ENCODE measurements around the gene DCTPP1. TPM values are rescaled to one million over a fixed set of nuclear protein-coding genes. Genes with fewer than 3 reads are reported as not detected.

Gene DCTPP1
- total RNA-seq, 4 donors from 2014 or later, result 11.8 to 32.6 (median 17.8) TPM

- intact Hi-C loops (cut with DNase I; ENCODE audit: low total_unique reads) (no loop called here), in situ Hi-C loops (cut with MboI; ENCODE audit: low sequenced_read_pairs in 4 of 4) (loop anchor here in 1 of 4 donors (25.0 kb wide), 1 partner anchor 209 kb away; no protein-coding TSS in a partner anchor)
- no peak for DNase-seq
- ATAC-seq, result no peak
- Histone ChIP-seq H3K4me3 (no peak overlapping the region), H3K9me3 (no peaks in the 10 kb centered on the region), H3K27me3 (no peaks in the 10 kb centered on the region), H3K27ac (no peak overlapping the region), H3K4me1 (peaks cover 12 to 13% of the 10 kb centered on the region in 2 donors), H3K36me3 (peaks cover 0 to 24% of the 10 kb centered on the region in 2 donors)
- TF ChIP-seq, protein P1, sequence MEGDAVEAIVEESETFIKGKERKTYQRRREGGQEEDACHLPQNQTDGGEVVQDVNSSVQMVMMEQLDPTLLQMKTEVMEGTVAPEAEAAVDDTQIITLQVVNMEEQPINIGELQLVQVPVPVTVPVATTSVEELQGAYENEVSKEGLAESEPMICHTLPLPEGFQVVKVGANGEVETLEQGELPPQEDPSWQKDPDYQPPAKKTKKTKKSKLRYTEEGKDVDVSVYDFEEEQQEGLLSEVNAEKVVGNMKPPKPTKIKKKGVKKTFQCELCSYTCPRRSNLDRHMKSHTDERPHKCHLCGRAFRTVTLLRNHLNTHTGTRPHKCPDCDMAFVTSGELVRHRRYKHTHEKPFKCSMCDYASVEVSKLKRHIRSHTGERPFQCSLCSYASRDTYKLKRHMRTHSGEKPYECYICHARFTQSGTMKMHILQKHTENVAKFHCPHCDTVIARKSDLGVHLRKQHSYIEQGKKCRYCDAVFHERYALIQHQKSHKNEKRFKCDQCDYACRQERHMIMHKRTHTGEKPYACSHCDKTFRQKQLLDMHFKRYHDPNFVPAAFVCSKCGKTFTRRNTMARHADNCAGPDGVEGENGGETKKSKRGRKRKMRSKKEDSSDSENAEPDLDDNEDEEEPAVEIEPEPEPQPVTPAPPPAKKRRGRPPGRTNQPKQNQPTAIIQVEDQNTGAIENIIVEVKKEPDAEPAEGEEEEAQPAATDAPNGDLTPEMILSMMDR (IDR thresholded peaks at IDR 0.05 in 4 of 5, conservative IDR thresholded peaks at IDR 0.05 in 1 of 5), result no peak
- TF ChIP-seq POLR2A (IDR thresholded peaks at IDR 0.05), result no peak
Observed at GRCh38 chr16:30428055-30428454, 1.8 kb downstream of the DCTPP1 start.

GRCh38 chr16:30421010-30421409 is 8.8 kb downstream of the DCTPP1 start:
- Histone ChIP-seq H3K4me3 (no peak overlapping the region), H3K36me3 (peaks cover 0 to 32% of the 10 kb centered on the region in 2 donors), H3K9me3 (no peaks in the 10 kb centered on the region), H3K4me1 (peaks cover 6 to 8% of the 10 kb centered on the region in 2 donors), H3K27ac (no peak overlapping the region), H3K27me3 (no peaks in the 10 kb centered on the region)
- ATAC-seq, result no peak
- in situ Hi-C loops (cut with MboI; ENCODE audit: low sequenced_read_pairs in 4 of 4) (loop anchor here in 2 of 4 donors (25.0 kb wide), 2 partner anchors 309 to 359 kb away; partner anchors contain the start of genes ALDOA (in 1 of the 2), GDPD3 (in 1 of the 2) and MAPK3 (in 1 of the 2)), intact Hi-C loops (cut with DNase I; ENCODE audit: low total_unique reads) (no loop called here)
- DNase-seq, result no peak
- TF ChIP-seq POLR2A (IDR thresholded peaks at IDR 0.05), result no peak
- TF ChIP-seq, protein P1 (IDR thresholded peaks at IDR 0.05 in 4 of 5, conservative IDR thresholded peaks at IDR 0.05 in 1 of 5), result no peak

GRCh38 chr16:30418350-30419181 is 11.3 kb downstream of the DCTPP1 start:
- peak overlapping the region; percentile 60 to 77 (median 66) for H3K4me3 ChIP-seq
- ATAC-seq (no peak), DNase-seq (no peak)
- H3K4me1 ChIP-seq, result peaks cover 8 to 14% of the 10 kb centered on the region in 2 donors
- H3K36me3 ChIP-seq, result peaks cover 0 to 23% of the 10 kb centered on the region in 2 donors
- intact Hi-C loops (cut with DNase I; ENCODE audit: low total_unique reads) (loop anchor here (10.0 kb wide), 1 partner anchor 354 kb away; the partner anchor contains the start of gene ALDOA), in situ Hi-C loops (cut with MboI; ENCODE audit: low sequenced_read_pairs in 4 of 4) (loop anchor here in 2 of 4 donors (25.0 kb wide), 2 partner anchors 306 to 356 kb away; partner anchors contain the start of genes ALDOA (in 1 of the 2), GDPD3 (in 1 of the 2) and MAPK3 (in 1 of the 2))
- H3K27ac ChIP-seq, result peak overlapping the region; percentile 93 to 99 (median 96)
- no peaks in the 10 kb centered on the region for H3K9me3 ChIP-seq
- H3K27me3 ChIP-seq, result no peaks in the 10 kb centered on the region
- TF ChIP-seq POLR2A (IDR thresholded peaks at IDR 0.05), result no peak
- TF ChIP-seq, protein P1 (IDR thresholded peaks at IDR 0.05 in 4 of 5, conservative IDR thresholded peaks at IDR 0.05 in 1 of 5), result no peak

GRCh38 chr16:30417529-30418349 is 12.1 kb downstream of the DCTPP1 start:
- Histone ChIP-seq H3K27ac (peak overlapping the region; percentile 93 to 99 (median 96)), H3K9me3 (no peaks in the 10 kb centered on the region), H3K36me3 (peaks cover 0 to 19% of the 10 kb centered on the region in 2 donors), H3K4me3 (peak overlapping the region; percentile 60 to 77 (median 66)), H3K4me1 (peaks cover 8 to 14% of the 10 kb centered on the region in 2 donors), H3K27me3 (no peaks in the 10 kb centered on the region)
- in situ Hi-C loops (cut with MboI; ENCODE audit: low sequenced_read_pairs in 4 of 4) (loop anchor here in 2 of 4 donors (25.0 kb wide), 2 partner anchors 305 to 355 kb away; partner anchors contain the start of genes ALDOA (in 1 of the 2), GDPD3 (in 1 of the 2) and MAPK3 (in 1 of the 2)), intact Hi-C loops (cut with DNase I; ENCODE audit: low total_unique reads) (loop anchor here (10.0 kb wide), 1 partner anchor 353 kb away; the partner anchor contains the start of gene ALDOA)
- DNase-seq (peak; percentile 67 to 85), ATAC-seq (peak; percentile 84 to 86)
- peak; percentile 63 to 73 for TF ChIP-seq POLR2A (IDR thresholded peaks at IDR 0.05)
- TF ChIP-seq, protein P1 (IDR thresholded peaks at IDR 0.05 in 4 of 5, conservative IDR thresholded peaks at IDR 0.05 in 1 of 5), result peak; percentile 12 to 42 (median 37)

Data from gastrocnemius medialis (tissue), 4 donors.